NB4 (cell line): ENCODE measurements around the gene SPATA13.

Source experiments
- DNase-seq: peaks from one replicate; pipeline ENCODE4 v3.0.0; 2010; ENCODE audit warnings: low read depth
- H3K4me3 ChIP-seq: one replicate; pipeline ENCODE4 v1.5.1; 2011; ENCODE audit warnings: mild to moderate bottlenecking, low read depth, low read length, moderate library complexity
- CTCF ChIP-seq: IDR thresholded peaks from one replicate; pipeline ENCODE4 v1.5.1; 2012; ENCODE audit warnings: low read depth, low read length
- MAX ChIP-seq: IDR thresholded peaks from 2 replicates; pipeline ENCODE4 v1.6.1; 2011; ENCODE audit warnings: low read depth, low read length
- MYC ChIP-seq: IDR thresholded peaks from 2 replicates; pipeline ENCODE4 v1.6.1; 2011; ENCODE audit warnings: low read depth, low read length
- POLR2A ChIP-seq: IDR thresholded peaks from 2 replicates; pipeline ENCODE4 v1.6.1; 2011; ENCODE audit warnings: mild to moderate bottlenecking; ENCODE audit not compliant: insufficient read length; ENCODE audit errors: extremely low read depth

SPATA13 gene

GRCh38 chr13:24224232-24224680 is 63.7 kb downstream of the SPATA13 start:
- TF ChIP-seq MAX (no peak), CTCF (no peak), MYC (no peak), POLR2A (no peak)
- no peak overlapping the region for H3K4me3 ChIP-seq
- DNase-seq, result no peak

- no peak for DNase-seq
- no peak overlapping the region for H3K4me3 ChIP-seq
- TF ChIP-seq POLR2A, result no peak
- TF ChIP-seq MAX, result no peak
- no peak for TF ChIP-seq MYC
- TF ChIP-seq CTCF, result no peak
These were observed 64.5 kb downstream of the SPATA13 start for GRCh38 chr13:24225062-24225461.

GRCh38 chr13:24225930-24226329 is 65.4 kb downstream of the SPATA13 start:
- no peak overlapping the region for H3K4me3 ChIP-seq
- DNase-seq, result no peak
- TF ChIP-seq CTCF, result no peak
- TF ChIP-seq MYC, result no peak
- no peak for TF ChIP-seq MAX
- no peak for TF ChIP-seq POLR2A

- DNase-seq, result no peak
- TF ChIP-seq POLR2A (no peak), MAX (no peak), MYC (no peak), CTCF (no peak)
These were observed 66.2 kb downstream of the SPATA13 start for GRCh38 chr13:24226762-24227161.

GRCh38 chr13:24228852-24229458 is 68.4 kb downstream of the SPATA13 start:
- TF ChIP-seq MAX (0 out of 2 replicates have a peak, but pooled peaks have one; percentile 63), POLR2A (no peak), CTCF (peak; percentile 94), MYC (0 out of 2 replicates have a peak, but pooled peaks have one; percentile 28)
- peak; percentile 76 for DNase-seq
- H3K4me3 ChIP-seq, result no peak overlapping the region

More at GRCh38 chr13:24226762-24227161, 66.2 kb downstream of the SPATA13 start:
- H3K4me3 ChIP-seq, result no peak overlapping the region

GRCh38 chr13:24230428-24231072 is 70.0 kb downstream of the SPATA13 start:
- H3K4me3 ChIP-seq, result no peak overlapping the region
- DNase-seq, result no peak
- TF ChIP-seq CTCF, result no peak
- no peak for TF ChIP-seq MYC
- TF ChIP-seq POLR2A, result no peak
- TF ChIP-seq MAX, result no peak
